GM23338 (cell line): Measurements from ENCODE around the gene USP36. TPM values are rescaled to one million over a fixed set of nuclear protein-coding genes. Genes with fewer than 3 reads are reported as not detected.

Experiments
- ATAC-seq: fragments of 200-7000 bp; cut with Tn5 transposase; 3 replicates; pipeline ENCODE4 v1.9.1; 2020
- DNase-seq: peaks from one replicate; pipeline ENCODE4 v3.0.0-alpha.2; 2015; ENCODE audit warnings: low spot score
- H2AFZ ChIP-seq: fragments of 200-600 bp; sonication (generic); 2 replicates; pipeline ENCODE4 v1.8.0; 2016; ENCODE audit warnings: antibody characterized with exemption, mild to moderate bottlenecking, moderate library complexity
- H3F3A ChIP-seq: fragments of 200-600 bp; sonication (generic); replicated peaks from 2 replicates; pipeline ENCODE4 v1.8.0; 2017; ENCODE audit warnings: antibody characterized with exemption, mixed run types, low read depth
- H3K27ac ChIP-seq: fragments of 200-600 bp; sonication (generic); 2 replicates; pipeline ENCODE4 v1.6.1; 2016; ENCODE audit warnings: low read depth
- H3K27me3 ChIP-seq: fragments of 200-600 bp; sonication (generic); 2 replicates; pipeline ENCODE4 v1.8.0; 2016; ENCODE audit warnings: mild to moderate bottlenecking, mixed run types, moderate library complexity; ENCODE audit not compliant: insufficient read depth
- H3K36me3 ChIP-seq: fragments of 200-600 bp; sonication (generic); 2 replicates; pipeline ENCODE4 v1.8.0; 2016; ENCODE audit warnings: mild to moderate bottlenecking; ENCODE audit not compliant: insufficient read depth
- H3K4me1 ChIP-seq: fragments of 200-600 bp; sonication (generic); 2 replicates; pipeline ENCODE4 v1.8.0; 2016; ENCODE audit warnings: mild to moderate bottlenecking, moderate library complexity; ENCODE audit not compliant: insufficient read depth
- H3K4me2 ChIP-seq: fragments of 200-600 bp; sonication (generic); 2 replicates; pipeline ENCODE4 v1.7.1; 2017; ENCODE audit warnings: mixed run types
- H3K4me3 ChIP-seq: fragments of 200-600 bp; sonication (generic); 2 replicates; pipeline ENCODE4 v1.6.1; 2016; ENCODE audit warnings: mixed run types
- H3K79me2 ChIP-seq: fragments of 200-600 bp; sonication (generic); replicated peaks from 2 replicates; pipeline ENCODE4 v1.8.0; 2017; ENCODE audit warnings: mild to moderate bottlenecking; ENCODE audit not compliant: insufficient read depth
- H3K9me2 ChIP-seq: fragments of 200-600 bp; sonication (generic); 2 replicates; pipeline ENCODE4 v1.8.0; 2017; ENCODE audit not compliant: insufficient read depth
- H4K20me1 ChIP-seq: fragments of 200-600 bp; sonication (generic); replicated peaks from 2 replicates; pipeline ENCODE4 v1.8.0; 2017; ENCODE audit warnings: mild to moderate bottlenecking; ENCODE audit not compliant: insufficient read depth
- H3K27ac Mint-ChIP-seq: 2 replicates; pipeline ENCODE4 v1.8.0; 2020; ENCODE audit warnings: inconsistent platforms, mild to moderate bottlenecking, moderate library complexity, mixed read lengths
- H3K27me3 Mint-ChIP-seq: 3 replicates; pipeline ENCODE4 v1.8.0; 2022; ENCODE audit warnings: low read depth, mild to moderate bottlenecking, moderate library complexity, mixed read lengths, inconsistent platforms; ENCODE audit not compliant: insufficient read depth, poor library complexity
- H3K36me3 Mint-ChIP-seq: 3 replicates; pipeline ENCODE4 v1.8.0; 2021; ENCODE audit warnings: low read depth, mild to moderate bottlenecking, inconsistent platforms, moderate library complexity, mixed read lengths
- H3K4me1 Mint-ChIP-seq: 3 replicates; pipeline ENCODE4 v1.8.0; 2020; ENCODE audit warnings: mild to moderate bottlenecking, inconsistent platforms, mixed read lengths
- H3K4me3 Mint-ChIP-seq: 3 replicates; pipeline ENCODE4 v1.8.0; 2021; ENCODE audit warnings: moderate library complexity, mild to moderate bottlenecking, inconsistent platforms, mixed read lengths
- H3K9me3 Mint-ChIP-seq: 3 replicates; pipeline ENCODE4 v1.8.0; 2020; ENCODE audit warnings: moderate library complexity, mild to moderate bottlenecking, inconsistent platforms, mixed read lengths
- CREB1 ChIP-seq: fragments of 250-450 bp; sonication (Bioruptor Pico); IDR thresholded peaks from 2 replicates; pipeline ENCODE4 v1.5.0; 2020; ENCODE audit warnings: low read depth, mild to moderate bottlenecking, moderate library complexity
- CTCF ChIP-seq, 2 experiments: fragments of 200-600 bp in 1 of 2; sonication (generic) in 1 of 2; conservative IDR thresholded peaks; 2 replicates each; pipeline versions ENCODE4 v1.5.1 to v1.6.1; 2016 to 2017; ENCODE audit warnings: antibody characterized with exemption in 2 of 2, low read depth in 2 of 2, mild to moderate bottlenecking in 2 of 2, moderate library complexity in 1 of 2
- JUNB ChIP-seq: IDR thresholded peaks from one replicate; pipeline ENCODE4 v1.6.1; 2016; ENCODE audit warnings: antibody characterized with exemption; ENCODE audit not compliant: unreplicated experiment
- POLR2AphosphoS5 ChIP-seq: IDR thresholded peaks from 2 replicates; pipeline ENCODE4 v1.6.1; 2016; ENCODE audit warnings: antibody characterized with exemption, low read depth
- REST ChIP-seq: IDR thresholded peaks from one replicate; pipeline ENCODE4 v1.6.1; 2018; ENCODE audit warnings: antibody characterized with exemption; ENCODE audit not compliant: unreplicated experiment
- STAT1 ChIP-seq: IDR thresholded peaks from one replicate; pipeline ENCODE4 v1.6.1; 2016; ENCODE audit warnings: antibody characterized with exemption; ENCODE audit not compliant: unreplicated experiment
- ZNF114 ChIP-seq: fragments of 250-450 bp; sonication (Bioruptor Pico); IDR thresholded peaks from 2 replicates; pipeline ENCODE4 v1.5.0; 2020; ENCODE audit warnings: mild to moderate bottlenecking, moderate library complexity
- ZNF331 ChIP-seq: fragments of 250-450 bp; sonication (Bioruptor Pico); IDR thresholded peaks from 2 replicates; pipeline ENCODE4 v1.5.0; 2020; ENCODE audit warnings: low read depth, mild to moderate bottlenecking, moderate library complexity
- polyA plus RNA-seq: library from polyadenylated mRNA; unstranded; fragments of >200 nt; fragmentation: Nextera tagmentation; extraction: Ambion mirVana; gene quantifications from 2 replicates; pipeline ENCODE4 v1.2.1, GENCODE V29; 2016
- total RNA-seq: library from RNA; depleted of rRNA; stranded (reverse); fragments of >200 nt; shearing (Covaris generic); gene quantifications from 2 replicates; pipeline ENCODE4 v1.2.3, GENCODE V29; 2014
- TF ChIP-seq, protein P1 (sequence below): fragments of 250-450 bp; sonication (Bioruptor Pico); IDR thresholded peaks from 2 replicates; pipeline ENCODE4 v1.5.0; 2020; ENCODE audit warnings: mild to moderate bottlenecking, moderate library complexity
- TF ChIP-seq, protein P2 (sequence below): IDR thresholded peaks from 2 replicates; pipeline ENCODE4 v1.6.1; 2016; ENCODE audit warnings: antibody characterized with exemption

Gene USP36
- total and polyA plus RNA-seq, 2 experiments from 2014 or later = 36.2 to 55.5 TPM

DNA sequence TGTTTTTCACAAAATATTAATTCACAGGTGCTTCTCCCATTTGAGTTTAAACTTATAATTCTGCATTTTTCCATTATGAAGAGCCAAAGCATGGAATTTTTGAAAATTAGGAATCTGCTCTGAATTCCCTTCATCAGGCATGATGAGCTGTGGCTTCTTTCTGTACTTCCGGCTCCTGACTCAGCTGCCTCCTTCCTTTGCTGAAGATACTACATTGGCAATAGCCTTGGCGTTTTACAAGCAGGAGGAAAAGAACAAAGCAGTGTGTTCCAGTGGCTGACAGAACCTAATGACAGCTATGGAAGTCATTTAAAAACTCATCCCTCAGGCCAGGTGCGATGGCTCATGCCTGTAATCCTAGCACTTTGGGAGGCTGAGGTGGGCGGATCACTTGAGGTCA, 18.4 kb upstream of the USP36 start:
- no peaks in the 10 kb centered on the region; the same call in 2 of the 3 replicates for H3K36me3 Mint-ChIP-seq
- H3K27me3 Mint-ChIP-seq = peaks cover 6% of the 10 kb centered on the region
- Histone ChIP-seq H3K79me2 (no peaks in the 10 kb centered on the region), H3K27me3 (no peaks in the 10 kb centered on the region), H3K27ac (no peak overlapping the region), H4K20me1 (no peaks in the 10 kb centered on the region), H3K4me1 (no peaks in the 10 kb centered on the region), H3K36me3 (no peaks in the 10 kb centered on the region), H3K9me2 (no peaks in the 10 kb centered on the region), H2AFZ (no peak overlapping the region), H3F3A (no peaks in the 10 kb centered on the region; the same call in 1 of the 2 replicates), H3K4me3 (no peak overlapping the region), H3K4me2 (no peak overlapping the region)
- DNase-seq (no peak), ATAC-seq (no peak)
- no peak for TF ChIP-seq POLR2AphosphoS5
- H3K9me3 Mint-ChIP-seq = no peaks in the 10 kb centered on the region
- no peak overlapping the region for H3K4me3 Mint-ChIP-seq
- no peak overlapping the region for H3K27ac Mint-ChIP-seq
- no peaks in the 10 kb centered on the region for H3K4me1 Mint-ChIP-seq

- Histone ChIP-seq H3K36me3 (no peaks in the 10 kb centered on the region), H3K4me3 (no peak overlapping the region), H3F3A (no peaks in the 10 kb centered on the region; the same call in 1 of the 2 replicates), H3K27ac (no peak overlapping the region), H3K4me2 (no peak overlapping the region), H4K20me1 (no peaks in the 10 kb centered on the region), H3K4me1 (no peaks in the 10 kb centered on the region), H3K79me2 (no peaks in the 10 kb centered on the region), H3K27me3 (no peaks in the 10 kb centered on the region), H3K9me2 (no peaks in the 10 kb centered on the region), H2AFZ (no peak overlapping the region)
- no peak overlapping the region for H3K27ac Mint-ChIP-seq
- H3K27me3 Mint-ChIP-seq = peaks cover 5% of the 10 kb centered on the region
- H3K36me3 Mint-ChIP-seq = no peaks in the 10 kb centered on the region; the same call in 2 of the 3 replicates
- no peak for DNase-seq
- no peaks in the 10 kb centered on the region for H3K9me3 Mint-ChIP-seq
- no peak for ATAC-seq
- H3K4me1 Mint-ChIP-seq = no peaks in the 10 kb centered on the region
- H3K4me3 Mint-ChIP-seq = no peak overlapping the region
- TF ChIP-seq ZNF331 (CRISPR knock-in tag) = no peak
- no peak for TF ChIP-seq REST
- no peak for TF ChIP-seq ZNF114 (CRISPR knock-in tag)
- TF ChIP-seq, protein P1, sequence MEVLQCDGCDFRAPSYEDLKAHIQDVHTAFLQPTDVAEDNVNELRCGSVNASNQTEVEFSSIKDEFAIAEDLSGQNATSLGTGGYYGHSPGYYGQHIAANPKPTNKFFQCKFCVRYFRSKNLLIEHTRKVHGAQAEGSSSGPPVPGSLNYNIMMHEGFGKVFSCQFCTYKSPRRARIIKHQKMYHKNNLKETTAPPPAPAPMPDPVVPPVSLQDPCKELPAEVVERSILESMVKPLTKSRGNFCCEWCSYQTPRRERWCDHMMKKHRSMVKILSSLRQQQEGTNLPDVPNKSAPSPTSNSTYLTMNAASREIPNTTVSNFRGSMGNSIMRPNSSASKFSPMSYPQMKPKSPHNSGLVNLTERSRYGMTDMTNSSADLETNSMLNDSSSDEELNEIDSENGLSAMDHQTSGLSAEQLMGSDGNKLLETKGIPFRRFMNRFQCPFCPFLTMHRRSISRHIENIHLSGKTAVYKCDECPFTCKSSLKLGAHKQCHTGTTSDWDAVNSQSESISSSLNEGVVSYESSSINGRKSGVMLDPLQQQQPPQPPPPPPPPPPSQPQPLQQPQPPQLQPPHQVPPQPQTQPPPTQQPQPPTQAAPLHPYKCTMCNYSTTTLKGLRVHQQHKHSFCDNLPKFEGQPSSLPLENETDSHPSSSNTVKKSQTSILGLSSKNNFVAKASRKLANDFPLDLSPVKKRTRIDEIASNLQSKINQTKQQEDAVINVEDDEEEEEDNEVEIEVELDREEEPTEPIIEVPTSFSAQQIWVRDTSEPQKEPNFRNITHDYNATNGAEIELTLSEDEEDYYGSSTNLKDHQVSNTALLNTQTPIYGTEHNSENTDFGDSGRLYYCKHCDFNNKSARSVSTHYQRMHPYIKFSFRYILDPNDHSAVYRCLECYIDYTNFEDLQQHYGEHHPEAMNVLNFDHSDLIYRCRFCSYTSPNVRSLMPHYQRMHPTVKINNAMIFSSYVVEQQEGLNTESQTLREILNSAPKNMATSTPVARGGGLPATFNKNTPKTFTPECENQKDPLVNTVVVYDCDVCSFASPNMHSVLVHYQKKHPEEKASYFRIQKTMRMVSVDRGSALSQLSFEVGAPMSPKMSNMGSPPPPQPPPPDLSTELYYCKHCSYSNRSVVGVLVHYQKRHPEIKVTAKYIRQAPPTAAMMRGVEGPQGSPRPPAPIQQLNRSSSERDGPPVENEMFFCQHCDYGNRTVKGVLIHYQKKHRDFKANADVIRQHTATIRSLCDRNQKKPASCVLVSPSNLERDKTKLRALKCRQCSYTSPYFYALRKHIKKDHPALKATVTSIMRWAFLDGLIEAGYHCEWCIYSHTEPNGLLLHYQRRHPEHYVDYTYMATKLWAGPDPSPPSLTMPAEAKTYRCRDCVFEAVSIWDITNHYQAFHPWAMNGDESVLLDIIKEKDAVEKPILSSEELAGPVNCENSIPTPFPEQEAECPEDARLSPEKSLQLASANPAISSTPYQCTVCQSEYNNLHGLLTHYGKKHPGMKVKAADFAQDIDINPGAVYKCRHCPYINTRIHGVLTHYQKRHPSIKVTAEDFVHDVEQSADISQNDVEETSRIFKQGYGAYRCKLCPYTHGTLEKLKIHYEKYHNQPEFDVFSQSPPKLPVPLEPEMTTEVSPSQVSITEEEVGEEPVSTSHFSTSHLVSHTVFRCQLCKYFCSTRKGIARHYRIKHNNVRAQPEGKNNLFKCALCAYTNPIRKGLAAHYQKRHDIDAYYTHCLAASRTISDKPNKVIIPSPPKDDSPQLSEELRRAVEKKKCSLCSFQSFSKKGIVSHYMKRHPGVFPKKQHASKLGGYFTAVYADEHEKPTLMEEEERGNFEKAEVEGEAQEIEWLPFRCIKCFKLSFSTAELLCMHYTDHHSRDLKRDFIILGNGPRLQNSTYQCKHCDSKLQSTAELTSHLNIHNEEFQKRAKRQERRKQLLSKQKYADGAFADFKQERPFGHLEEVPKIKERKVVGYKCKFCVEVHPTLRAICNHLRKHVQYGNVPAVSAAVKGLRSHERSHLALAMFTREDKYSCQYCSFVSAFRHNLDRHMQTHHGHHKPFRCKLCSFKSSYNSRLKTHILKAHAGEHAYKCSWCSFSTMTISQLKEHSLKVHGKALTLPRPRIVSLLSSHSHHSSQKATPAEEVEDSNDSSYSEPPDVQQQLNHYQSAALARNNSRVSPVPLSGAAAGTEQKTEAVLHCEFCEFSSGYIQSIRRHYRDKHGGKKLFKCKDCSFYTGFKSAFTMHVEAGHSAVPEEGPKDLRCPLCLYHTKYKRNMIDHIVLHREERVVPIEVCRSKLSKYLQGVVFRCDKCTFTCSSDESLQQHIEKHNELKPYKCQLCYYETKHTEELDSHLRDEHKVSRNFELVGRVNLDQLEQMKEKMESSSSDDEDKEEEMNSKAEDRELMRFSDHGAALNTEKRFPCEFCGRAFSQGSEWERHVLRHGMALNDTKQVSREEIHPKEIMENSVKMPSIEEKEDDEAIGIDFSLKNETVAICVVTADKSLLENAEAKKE (CRISPR knock-in tag) = no peak
- no peak for TF ChIP-seq CREB1 (CRISPR knock-in tag)
- TF ChIP-seq, protein P2, sequence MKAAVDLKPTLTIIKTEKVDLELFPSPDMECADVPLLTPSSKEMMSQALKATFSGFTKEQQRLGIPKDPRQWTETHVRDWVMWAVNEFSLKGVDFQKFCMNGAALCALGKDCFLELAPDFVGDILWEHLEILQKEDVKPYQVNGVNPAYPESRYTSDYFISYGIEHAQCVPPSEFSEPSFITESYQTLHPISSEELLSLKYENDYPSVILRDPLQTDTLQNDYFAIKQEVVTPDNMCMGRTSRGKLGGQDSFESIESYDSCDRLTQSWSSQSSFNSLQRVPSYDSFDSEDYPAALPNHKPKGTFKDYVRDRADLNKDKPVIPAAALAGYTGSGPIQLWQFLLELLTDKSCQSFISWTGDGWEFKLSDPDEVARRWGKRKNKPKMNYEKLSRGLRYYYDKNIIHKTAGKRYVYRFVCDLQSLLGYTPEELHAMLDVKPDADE = no peak
- TF ChIP-seq POLR2AphosphoS5 = no peak
- TF ChIP-seq STAT1 = no peak
- TF ChIP-seq JUNB = no peak
- no peak for TF ChIP-seq CTCF (conservative IDR thresholded peaks at IDR 0.05; ENCODE audit: low read depth in 2 of 2)
Measured at GRCh38 chr17:78857266-78857665, 16.7 kb upstream of the USP36 start.
